HS-27A (cell line): ENCODE data around the gene ARL3.

Source experiments
- DNase-seq: peaks from one replicate; pipeline ENCODE4 v3.0.0-alpha.2; 2012; ENCODE audit warnings: low read depth, missing footprints

The ARL3 gene

DNA sequence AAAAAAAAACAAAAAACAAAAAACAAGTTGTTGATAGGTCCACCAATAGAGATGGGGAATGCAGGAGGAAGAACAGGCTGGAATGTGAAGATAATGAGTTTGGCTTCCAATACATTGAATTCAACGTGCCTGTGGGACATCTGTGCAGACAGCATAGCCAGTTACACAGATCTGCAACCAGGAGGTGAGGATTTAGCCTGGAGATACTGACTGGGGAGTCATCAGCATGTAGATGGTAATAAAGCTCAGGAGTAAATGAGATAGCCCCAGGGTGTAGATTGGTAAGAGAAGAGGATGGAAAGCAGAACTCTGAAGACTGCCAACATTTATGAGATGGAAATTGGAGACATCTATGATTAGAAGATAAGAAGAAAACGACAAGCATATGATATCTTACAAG lies 74.7 kb downstream of the ARL3 start:
- DNase-seq = no peak

DNA sequence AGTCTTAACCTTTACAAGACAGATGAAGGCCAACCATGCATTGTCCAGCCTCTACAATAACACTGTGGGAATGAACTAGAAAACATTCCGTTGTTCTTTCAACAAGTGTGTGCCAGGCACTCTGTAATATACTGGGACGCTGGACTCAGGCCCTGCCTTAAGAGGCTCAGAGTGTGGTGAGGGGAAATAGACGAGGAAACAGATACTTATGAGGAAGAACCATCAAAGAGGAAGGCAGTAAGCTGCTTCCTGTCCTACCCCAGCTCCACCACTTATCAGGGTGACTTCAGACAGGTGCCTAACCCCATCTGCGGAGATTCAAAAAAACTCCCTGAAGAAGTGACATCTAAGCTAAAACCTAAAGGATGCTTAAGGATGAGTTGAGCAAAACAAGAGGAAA lies 78.8 kb downstream of the ARL3 start:
- DNase-seq = no peak

DNA sequence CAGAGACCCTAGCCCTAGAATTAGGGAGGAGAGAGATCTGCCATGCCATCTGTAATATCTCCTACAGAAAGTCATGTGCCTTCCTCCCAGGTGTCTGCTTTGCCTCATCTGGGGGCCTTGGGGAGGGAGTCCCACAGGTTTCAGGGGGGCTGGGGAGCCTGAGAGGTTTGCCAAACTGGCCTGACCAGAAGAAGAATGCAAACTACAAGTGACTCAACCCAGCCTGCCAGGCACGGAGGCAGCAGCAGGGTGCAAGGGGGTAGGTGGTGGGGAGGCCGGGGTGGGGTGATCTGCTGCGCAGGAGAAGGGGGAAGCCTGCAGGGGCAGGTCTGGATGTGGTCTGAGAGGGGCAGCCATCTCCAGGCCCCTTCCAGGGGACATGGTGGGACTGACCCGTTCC lies 79.5 kb downstream of the ARL3 start:
- no peak for DNase-seq

DNA sequence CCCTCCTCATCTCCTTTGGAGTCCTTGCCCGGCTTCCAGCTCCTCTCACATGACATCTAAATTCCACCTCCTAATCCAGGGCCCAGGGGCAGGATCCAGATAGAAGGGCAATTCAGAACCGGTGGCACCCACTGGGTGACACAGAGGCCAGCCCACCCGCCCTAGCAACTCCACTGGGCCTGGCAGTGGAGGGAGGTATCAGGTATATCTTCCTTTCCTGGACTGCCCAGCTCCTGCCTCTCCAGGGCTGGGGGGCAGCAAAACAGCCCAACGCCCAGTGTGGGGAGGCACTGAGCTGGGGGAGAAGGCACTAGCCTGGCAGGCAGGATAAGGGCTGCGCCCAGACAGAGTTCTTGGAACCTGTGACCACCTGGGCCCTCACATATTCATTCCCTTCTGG lies 80.3 kb downstream of the ARL3 start:
- no peak for DNase-seq

DNA sequence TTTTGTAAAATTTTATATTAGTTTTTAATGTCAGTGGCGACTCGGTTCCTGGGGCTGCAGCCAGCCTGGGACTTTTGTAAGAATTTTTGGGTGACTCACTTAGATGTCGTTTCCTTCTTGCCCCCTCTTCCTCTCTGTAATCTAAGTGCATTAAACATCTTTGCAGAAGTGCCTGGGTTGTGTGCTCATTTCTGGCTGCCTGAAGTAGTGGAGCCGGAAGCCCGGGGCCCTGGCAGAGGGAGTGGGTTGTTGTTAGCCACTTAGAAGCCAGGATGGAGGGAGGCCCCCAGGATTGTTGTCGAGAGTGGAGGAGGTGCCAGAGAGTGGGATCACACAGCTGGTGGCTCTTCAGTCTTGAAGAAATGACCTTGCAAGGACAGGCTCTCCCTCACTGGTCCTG lies 80.9 kb downstream of the ARL3 start:
- DNase-seq = no peak

DNA sequence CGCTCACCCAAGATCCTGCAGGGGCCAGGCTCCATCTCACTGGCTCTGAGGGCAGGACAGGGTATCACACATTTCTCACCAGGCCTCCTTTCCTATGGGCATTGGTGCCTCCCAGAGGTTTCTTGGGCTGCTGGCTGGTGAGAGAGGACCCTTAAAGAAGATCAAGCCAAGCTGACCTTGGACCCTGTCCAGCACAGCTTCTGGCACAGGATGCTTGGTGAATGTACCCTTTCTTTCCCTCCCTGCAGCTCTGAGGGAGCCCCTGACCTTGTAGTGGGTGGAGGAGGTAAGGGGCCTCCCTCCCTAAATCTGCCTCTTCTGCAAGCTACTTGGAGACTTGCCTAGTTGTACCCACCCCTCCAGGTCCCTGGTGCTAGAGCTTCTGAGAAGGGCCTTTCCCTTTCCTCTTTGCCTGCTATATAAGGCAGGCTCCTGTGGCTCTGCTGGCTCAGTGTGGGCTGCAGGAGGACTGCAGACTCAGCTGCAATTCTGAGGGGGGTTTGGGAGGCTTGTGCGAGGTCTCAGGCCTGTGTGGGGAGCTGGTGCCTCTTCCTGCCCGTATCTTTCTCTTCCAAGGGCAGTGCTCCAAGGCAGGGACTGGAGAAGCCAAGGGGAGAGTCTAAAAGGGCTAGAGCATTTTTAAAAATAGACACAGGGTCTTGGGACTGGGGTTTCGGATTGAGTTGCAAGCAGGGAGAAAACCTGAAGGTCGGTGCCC lies 81.6 kb downstream of the ARL3 start:
- no peak for DNase-seq

DNA sequence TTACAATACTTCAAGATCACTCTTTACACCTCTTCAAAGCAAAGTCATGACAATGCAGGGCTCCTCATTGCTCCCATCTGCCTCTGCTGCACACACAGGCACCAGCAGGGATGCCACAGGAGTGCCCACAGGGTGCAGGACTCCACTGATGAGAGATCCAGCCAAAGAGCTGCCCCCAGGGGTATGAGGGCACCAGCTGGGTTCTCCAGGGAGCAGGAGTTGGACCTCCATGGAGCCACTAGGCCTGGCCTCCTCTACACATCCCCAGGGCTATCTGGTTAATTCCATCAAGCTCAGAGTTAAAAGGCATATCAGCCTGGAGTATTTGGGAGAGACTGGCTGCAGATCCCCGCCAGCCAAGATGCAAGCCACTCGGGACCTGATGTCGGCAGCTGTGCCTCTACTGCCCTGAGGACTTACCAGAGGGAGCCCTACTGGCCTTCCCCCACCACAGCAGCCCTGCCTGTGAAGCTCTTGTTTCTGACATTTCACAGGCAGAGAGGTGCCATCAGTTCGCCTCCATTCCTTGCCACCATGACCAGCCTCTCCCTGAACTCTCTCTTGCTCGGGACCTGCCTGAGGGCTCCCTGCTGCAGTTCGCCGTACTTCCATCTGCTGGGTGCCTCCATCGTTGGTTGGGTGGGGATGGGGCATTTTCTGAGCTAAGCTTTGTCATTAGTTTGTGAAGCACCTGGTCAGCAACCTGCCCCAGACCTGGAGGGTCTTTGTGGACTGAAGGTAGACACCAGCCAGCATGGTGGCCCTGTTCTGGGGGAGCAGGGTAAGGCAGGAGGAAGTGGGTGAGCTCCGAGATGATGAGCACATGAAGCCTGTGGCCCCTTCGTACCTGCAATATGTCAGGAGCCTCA lies 82.4 kb downstream of the ARL3 start:
- DNase-seq = no peak

DNA sequence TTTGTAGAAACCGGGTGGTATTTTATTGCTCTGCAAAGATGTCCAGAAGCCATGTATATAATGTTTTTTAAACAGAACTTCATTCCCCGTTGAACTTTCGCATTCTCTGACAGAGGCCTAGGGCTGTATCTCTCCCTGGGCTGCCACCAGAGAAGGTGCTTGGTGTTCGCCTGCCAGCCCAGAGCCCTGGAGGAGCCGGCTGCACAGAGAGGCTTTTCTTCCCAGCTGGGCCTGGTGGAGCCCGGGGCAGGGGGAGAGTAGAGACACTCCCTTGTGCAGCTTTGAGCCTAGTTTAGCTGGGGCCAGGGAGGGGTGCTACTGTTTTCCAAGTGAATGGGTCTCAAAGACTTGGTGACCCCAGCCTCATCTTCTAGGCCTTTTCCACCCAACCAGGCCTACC lies 83.5 kb downstream of the ARL3 start:
- no peak for DNase-seq

DNA sequence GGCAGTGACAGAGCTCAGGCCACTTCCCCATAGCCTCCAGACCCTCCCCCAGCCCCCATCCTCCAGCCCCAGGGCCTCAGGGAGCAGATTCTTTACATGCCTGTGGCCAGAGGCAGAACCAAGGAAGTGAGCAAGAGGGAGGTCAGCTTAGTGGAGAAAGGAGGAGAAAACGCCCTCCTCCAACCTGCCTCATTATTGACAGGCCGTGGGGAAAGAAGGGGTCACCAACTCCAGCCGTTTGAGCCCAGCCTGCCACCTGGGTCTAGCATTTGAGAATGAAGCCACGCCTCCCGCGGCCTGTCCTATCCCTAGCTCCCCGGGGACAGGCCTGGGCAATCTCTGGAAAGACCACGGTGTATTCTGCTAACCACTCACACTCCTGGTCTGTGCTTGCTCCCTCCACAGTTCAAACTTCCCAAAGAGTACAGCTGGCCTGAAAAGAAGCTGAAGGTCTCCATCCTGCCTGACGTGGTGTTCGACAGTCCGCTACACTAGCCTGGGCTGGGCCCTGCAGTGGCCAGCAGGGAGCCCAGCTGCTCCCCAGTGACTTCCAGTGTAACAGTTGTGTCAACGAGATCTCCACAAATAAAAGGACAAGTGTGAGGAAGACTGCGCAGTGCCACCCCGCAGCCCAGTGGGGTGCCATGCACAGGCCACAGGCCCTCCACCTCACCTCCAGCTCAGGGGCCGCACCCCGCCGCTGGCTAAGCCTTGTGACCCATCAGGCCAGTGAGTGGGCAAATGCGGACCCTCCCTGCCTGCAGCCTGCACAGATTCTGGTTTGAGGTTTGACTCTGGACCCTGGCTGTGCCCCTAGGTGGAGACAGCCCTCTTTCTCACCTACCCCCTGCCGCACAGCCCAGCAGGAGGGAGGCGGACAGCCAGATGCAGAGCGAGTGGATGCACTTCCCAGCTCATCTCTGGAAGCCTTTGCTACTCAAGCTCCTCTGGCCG lies 84.3 kb downstream of the ARL3 start:
- DNase-seq = no peak

DNA sequence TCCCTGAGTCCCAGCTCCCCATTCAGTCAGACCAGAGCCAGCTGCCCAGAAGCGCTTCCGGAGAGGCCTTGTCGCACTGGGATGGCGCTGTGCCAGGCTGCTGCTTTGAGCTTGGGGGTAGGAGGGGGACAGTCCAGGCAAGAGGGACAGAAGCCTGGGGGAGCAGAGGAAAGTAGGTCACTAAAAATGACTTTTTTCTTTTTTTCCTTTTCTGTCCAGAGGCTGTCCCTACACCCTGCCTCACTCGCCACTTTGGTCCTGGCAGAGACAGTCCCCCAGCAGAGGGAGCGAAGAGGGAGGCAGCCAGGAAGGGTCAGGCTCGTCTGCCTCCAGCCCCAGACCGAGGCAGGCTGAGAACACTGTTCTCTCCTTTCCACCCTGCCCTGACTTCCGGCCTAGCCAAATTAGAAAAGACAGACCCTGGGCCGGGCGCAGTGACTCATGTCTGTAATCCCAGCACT lies 85.7 kb downstream of the ARL3 start:
- DNase-seq = no peak

DNA sequence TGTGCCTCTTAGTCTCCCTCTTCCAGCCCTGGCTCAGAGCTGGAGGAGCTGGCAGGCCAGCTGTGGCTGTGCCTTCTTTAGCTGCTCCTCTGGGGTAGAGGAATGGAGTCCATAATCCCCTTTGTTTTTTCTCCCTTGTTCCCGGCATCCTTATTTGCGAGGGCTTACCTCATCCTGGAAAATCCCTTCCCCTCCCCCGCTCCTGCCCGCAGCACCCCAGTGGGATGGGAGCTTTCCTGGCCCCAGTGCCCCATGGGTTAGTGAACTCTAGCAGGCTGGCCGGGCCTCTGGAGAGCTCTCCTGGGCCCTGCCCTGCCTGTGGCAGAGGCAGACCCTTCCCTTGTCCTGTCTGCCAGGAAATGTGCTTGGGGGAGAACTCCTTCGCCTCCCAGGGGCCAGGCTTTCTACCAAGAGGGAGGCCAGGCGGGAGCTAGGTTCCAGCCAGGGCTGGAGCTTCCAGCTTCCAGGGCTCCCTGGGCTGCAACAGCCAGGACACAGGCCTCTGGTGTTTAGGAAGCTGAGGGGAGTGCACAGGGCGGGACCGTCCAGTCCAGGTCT lies 86.4 kb downstream of the ARL3 start:
- DNase-seq = no peak

DNA sequence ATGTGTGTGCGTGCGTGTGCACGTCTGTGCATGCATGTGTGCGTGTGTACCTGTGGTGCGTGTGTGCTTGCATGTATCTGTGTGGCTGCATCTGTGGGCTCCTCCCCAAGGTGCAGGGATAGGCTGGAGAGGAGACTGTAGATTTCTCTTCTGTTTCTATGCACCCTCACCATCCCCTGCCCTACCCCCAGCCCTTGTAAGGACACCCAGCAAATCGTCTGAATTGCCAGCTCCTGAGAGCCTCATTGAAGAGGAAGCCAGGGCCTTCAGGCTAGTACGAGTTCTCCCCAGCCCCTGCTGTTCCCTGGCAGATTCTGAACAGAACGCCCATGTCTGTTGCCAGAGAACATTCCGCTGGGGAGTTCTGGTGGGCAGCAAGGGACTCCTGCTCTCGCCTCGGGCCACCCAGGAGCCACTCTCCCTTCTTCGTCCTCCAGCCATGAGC lies 86.9 kb downstream of the ARL3 start:
- DNase-seq = no peak

DNA sequence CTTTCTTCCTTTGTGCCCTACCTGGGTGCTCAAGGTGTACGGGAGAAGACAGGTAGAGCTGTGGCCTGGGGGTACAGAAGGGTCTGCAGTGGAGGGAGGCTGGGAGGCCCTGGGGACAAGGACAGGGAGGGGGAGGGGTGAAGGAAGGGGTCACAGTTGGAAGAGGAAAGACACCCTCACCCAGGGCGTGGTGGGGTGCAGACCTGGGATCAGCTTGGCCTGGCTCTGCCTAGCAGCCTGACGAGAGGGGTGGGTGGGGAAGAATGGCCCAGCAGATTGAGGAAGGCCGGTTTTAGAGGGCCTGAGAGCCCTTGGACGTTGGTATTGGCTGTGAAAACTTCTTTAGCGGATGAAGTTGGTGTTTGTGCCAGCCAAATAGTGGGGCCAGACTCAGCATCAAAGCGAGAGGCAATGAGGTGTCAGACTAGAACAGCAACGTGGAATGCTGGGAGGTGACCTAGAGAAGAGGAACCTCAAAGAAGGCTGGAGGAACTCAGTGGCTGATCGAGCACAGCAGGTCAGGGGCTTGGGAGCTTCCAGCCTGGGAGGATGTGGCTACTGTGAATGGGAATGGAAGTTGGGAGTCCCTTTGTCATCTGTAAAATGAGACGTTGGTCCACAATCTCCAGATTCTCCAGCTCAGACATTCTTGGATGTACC lies 88.0 kb downstream of the ARL3 start:
- DNase-seq = no peak

DNA sequence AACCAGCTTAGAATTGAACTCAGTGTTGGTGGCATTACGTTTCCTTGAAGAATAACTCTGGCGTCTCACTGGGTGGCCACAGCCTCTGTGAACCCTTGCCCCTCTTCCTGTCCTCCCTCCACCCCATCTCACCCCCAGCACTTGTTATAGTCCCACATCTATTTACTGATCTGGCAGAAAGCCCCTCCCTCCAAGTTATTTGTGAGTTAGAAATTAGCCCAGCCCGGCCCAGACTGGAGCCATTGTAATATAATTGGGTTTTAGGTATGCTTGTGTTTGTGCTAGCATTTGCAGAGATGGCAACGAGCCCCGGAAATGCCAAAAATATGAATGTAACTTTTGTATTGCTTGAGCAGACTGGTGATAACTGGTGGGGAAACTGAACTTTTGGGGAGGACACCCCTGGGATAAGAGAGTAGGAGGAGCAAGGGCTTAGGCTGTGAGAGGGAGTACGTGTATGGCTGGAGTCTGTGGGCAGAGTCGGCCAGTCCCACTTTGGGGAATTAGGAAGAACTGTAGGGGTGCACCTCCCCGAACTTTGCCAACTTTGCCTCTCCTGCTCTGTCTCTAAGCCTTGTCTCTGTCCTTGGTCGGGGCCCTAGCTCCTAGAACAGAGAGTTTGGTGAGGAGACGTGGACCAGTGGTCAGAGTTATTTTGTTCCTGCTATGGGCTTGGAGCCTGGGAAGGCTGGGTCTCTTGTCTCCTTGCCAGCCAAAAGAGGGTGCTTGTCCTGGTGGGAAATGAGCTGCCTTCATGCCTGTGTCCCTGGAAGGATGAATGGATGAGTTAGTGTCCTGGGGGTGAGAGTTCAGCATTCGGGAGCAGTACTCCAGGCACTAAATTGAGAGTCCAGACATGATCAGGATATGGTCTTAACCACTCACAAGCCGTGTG lies 89.2 kb downstream of the ARL3 start:
- no peak for DNase-seq

DNA sequence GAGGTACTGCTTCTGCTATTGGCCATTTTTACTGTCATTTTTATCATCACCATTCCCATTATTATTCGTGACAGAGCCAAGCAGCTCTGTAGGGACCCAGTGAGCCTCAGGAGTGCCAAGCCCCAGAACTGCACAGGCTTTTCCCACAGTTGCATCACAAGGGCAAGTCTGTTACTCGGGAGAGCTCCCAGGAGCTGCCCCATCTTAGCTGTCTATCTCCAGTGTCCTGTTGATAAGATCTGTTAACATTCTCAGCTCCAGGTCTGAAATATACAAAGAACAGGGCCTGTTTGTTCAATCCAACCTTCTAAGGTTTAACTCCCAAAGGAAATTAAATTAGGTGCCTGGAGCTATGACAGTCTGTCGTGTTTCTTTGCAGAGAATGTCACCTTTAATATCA lies 90.1 kb downstream of the ARL3 start:
- no peak for DNase-seq
